ENCODE measurements around the gene CORT.
"Not testable (repeated sequence)": the region's sequence is repeated elsewhere in the genome, so short reads cannot be mapped to it uniquely, and the experiment has no call there.

The CORT gene

GRCh38 chr1:10472220-10473144 lies 22.7 kb downstream of the CORT start, which contains the start of gene DFFA:
DFFA (minus strand) TSS chr1:10472529; CDS start chr1:10472458, 71 bp downstream.
- Histone ChIP-seq H3K4me2 (ENCODE audit: low read depth, low read length) (peak within 1 kb of the TSS; percentile 81), H3K36me3 (replicated peaks; ENCODE audit: insufficient read depth, low read length) (no peaks in the 10 kb centered on the region), H3K4me3 (ENCODE audit: low read length) (peak within 1 kb of the TSS; percentile 75), H3K27ac (ENCODE audit: low read length) (peak within 1 kb of the TSS; percentile 59), H3K4me1 (ENCODE audit: low read length) (peaks cover 14% of the 10 kb centered on the region; the same call in 1 of the 2 replicates), H3K9me3 (replicated peaks; ENCODE audit: insufficient read depth, low read length) (no peaks in the 10 kb centered on the region), H3K9me2 (replicated peaks; ENCODE audit: insufficient read depth, low read length) (no peaks in the 10 kb centered on the region), H2AFZ (ENCODE audit: low read length) (peak within 1 kb of the TSS; percentile 81), H3K27me3 (replicated peaks; ENCODE audit: insufficient read depth, low read length) (no peaks in the 10 kb centered on the region), H3K9ac (ENCODE audit: low read length) (peak within 1 kb of the TSS; percentile 53), H4K20me1 (ENCODE audit: insufficient read depth, low read length) (no peaks in the 10 kb centered on the region), H3K79me2 (ENCODE audit: low read length) (peaks cover 37% of the 10 kb centered on the region), H3F3A (ENCODE audit: insufficient read depth, low read length) (peaks cover 19% of the 10 kb centered on the region)
- no peak for TF ChIP-seq EZH2phosphoT487 (IDR thresholded peaks at IDR 0.05; ENCODE audit: low read length)
- no peak for TF ChIP-seq EZH2 (optimal IDR thresholded peaks at IDR 0.05; ENCODE audit: low read depth, low read length)
- no peak for TF ChIP-seq CTCF (IDR thresholded peaks at IDR 0.05; ENCODE audit: low read length)
- DNase-seq: peak; percentile 98

- H3K4me1 ChIP-seq (ENCODE audit: low read length): peaks cover 14% of the 10 kb centered on the region; the same call in 1 of the 2 replicates
- H3K27ac ChIP-seq (ENCODE audit: low read length): peak overlapping the region; percentile 59; the same call in 1 of the 2 replicates
- H3K4me2 ChIP-seq (ENCODE audit: low read depth, low read length): peak overlapping the region; percentile 81
- H4K20me1 ChIP-seq (ENCODE audit: insufficient read depth, low read length): no peaks in the 10 kb centered on the region
- no peaks in the 10 kb centered on the region for H3K9me3 ChIP-seq (replicated peaks; ENCODE audit: insufficient read depth, low read length)
- no peaks in the 10 kb centered on the region for H3K27me3 ChIP-seq (replicated peaks; ENCODE audit: insufficient read depth, low read length)
- DNase-seq: no peak
- H3K9ac ChIP-seq (ENCODE audit: low read length): peak overlapping the region; percentile 38; the same call in 1 of the 2 replicates
- H3F3A ChIP-seq (ENCODE audit: insufficient read depth, low read length): peaks cover 19% of the 10 kb centered on the region
- TF ChIP-seq EZH2 (optimal IDR thresholded peaks at IDR 0.05; ENCODE audit: low read depth, low read length) (no peak), EZH2phosphoT487 (IDR thresholded peaks at IDR 0.05; ENCODE audit: low read length) (no peak), CTCF (IDR thresholded peaks at IDR 0.05; ENCODE audit: low read length) (no peak)
- peaks cover 45% of the 10 kb centered on the region for H3K79me2 ChIP-seq (ENCODE audit: low read length)
- H3K36me3 ChIP-seq (replicated peaks; ENCODE audit: insufficient read depth, low read length): no peaks in the 10 kb centered on the region
- no peaks in the 10 kb centered on the region for H3K9me2 ChIP-seq (replicated peaks; ENCODE audit: insufficient read depth, low read length)
- peak overlapping the region; percentile 81 for H2AFZ ChIP-seq (ENCODE audit: low read length)
- H3K4me3 ChIP-seq (ENCODE audit: low read length): peak overlapping the region; percentile 75
Measured at GRCh38 chr1:10473145-10473765, 23.4 kb downstream of the CORT start.

- peaks cover 19% of the 10 kb centered on the region for H3F3A ChIP-seq (ENCODE audit: insufficient read depth, low read length)
- not testable (repeated sequence) for H3K9me2 ChIP-seq (replicated peaks; ENCODE audit: insufficient read depth, low read length); H3K36me3 ChIP-seq (replicated peaks; ENCODE audit: insufficient read depth, low read length); H3K9me3 ChIP-seq (replicated peaks; ENCODE audit: insufficient read depth, low read length); H3K9ac ChIP-seq (ENCODE audit: low read length); H3K27ac ChIP-seq (ENCODE audit: low read length); H4K20me1 ChIP-seq (ENCODE audit: insufficient read depth, low read length); H3K27me3 ChIP-seq (replicated peaks; ENCODE audit: insufficient read depth, low read length); DNase-seq
- H3K4me2 ChIP-seq (ENCODE audit: low read depth, low read length): peak overlapping the region; percentile 49; the same call in 1 of the 2 replicates
- H3K4me3 ChIP-seq (ENCODE audit: low read length): peak overlapping the region; percentile 100
- H2AFZ ChIP-seq (ENCODE audit: low read length): peak overlapping the region; percentile 88
- H3K79me2 ChIP-seq (ENCODE audit: low read length): peaks cover 55% of the 10 kb centered on the region
- H3K4me1 ChIP-seq (ENCODE audit: low read length): peaks cover 14% of the 10 kb centered on the region; the same call in 1 of the 2 replicates
Measured at GRCh38 chr1:10474309-10474612, 24.4 kb downstream of the CORT start.
